NOMO-1 (cell line): ENCODE results near the gene PRG3.
"Not testable (repeated sequence)": the region's sequence is repeated elsewhere in the genome, so short reads cannot be mapped to it uniquely, and the experiment has no call there.

Source experiments
- DNase-seq, 2 experiments: peaks; one replicate each; lab custom pipeline; 2025; ENCODE audit not compliant: unreplicated experiment in 2 of 2; lab: John Stamatoyannopoulos, UW

Gene PRG3

DNA sequence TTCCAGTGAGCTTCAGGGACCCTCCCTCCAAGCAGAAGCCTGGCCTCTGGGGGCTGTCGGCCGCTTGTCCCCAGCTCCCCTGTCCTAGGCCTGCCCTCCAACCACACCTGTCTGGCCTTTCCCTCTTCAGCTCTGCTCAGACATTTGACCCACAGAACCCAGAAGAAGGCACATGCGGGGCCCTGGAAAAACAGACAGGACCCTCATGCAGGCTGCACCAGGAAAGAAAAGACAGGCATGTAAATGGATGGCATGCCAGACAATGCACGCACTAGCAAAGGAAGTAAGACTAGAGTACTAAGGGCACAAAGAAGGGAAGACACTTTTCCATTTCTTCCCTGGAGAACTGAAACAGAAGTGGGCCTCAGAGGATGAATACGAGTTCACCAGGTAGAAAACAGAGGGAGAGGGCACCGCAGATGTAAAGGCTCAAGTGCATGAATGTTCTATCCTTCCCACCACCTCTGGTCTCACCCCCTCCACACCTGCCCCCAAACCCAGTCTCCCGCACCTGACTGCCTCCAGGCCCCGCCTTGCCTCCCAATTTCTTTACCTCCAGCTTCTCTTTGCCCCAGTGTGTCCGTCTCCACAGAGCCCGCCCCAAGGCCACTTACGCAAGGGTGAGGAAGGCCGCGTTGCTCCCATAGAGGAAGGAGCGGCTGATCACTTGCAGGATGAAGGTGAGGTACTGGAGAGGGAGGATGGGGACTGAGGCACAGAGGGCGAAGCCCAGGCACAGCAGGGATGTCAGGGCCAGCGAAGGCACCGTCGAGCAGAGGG lies 28.6 kb upstream of the PRG3 start:
- DNase-seq, result no peak

DNA sequence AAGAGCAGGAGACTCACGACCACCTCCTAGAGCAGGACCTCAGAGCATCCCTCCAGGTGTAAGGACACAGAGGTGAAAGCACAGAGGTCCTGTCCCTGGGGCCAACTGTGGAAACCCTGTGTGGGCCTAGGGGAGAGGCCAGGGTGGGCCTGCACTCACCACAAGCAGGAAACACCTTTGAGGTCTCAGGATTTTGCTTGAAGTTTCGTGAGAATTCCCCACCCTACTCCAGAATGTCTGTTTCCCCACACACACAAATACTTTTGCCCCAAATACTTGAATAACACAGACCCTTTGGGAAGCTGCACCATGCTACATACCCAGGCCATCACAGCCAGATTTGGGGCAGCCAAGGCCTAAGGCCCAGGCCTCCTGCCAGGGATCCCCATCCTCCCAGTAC lies 27.8 kb upstream of the PRG3 start:
- DNase-seq, result no peak

DNA sequence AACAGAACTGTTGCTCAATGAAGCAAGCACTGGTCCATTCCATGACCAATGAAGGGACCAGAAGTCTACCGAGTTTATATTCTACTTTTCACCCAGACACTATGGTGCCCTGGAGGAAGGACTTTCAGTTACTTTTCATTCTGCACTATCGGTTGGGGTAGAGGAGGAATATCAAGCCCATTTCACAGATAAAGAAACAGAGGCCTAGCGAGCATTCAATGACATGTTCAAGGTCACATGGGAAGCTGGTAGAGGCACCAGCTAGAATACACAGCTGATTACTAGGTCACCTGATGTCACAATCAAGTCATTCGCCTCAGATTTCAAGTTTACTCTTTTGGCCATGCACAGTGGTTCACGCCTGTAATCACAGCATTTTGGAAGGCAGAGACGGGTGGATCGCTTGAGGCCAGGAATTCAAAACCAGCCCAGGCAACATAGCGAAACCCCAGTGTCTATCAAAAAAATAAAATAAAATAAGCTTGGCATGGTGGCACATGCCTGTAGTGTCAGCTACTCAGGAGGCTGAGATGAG lies 27.1 kb upstream of the PRG3 start:
- DNase-seq, result no peak

- no peak for DNase-seq
Observed at GRCh38 chr11:57407010-57407920, 26.3 kb upstream of the PRG3 start.

DNA sequence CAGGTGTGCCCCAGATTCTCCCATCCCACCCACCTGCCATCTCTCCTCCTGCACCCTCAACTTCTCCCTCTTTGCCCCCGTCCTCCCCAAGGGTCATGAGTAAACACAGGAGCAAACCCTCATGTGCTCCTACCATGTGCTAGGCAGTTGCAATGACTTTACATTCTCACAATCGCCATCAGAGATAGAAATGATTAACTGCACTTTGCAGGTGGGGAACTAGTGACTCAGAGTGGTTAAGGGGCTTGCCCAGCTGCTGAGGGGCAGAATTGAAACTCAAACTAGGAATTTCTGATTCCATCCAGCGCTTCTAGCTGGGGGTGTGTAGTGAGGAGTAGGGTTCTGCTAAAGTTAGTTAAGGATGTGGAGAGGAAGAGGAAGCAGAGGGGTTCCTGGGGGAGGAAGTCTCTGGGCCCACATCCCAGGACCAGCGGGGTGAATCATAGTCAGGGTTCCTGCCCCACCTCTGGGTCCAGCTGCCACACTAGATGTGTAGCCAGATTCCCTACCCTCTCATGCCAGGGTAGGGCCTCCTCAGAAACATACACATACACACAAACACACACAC lies 25.5 kb upstream of the PRG3 start:
- DNase-seq, result no peak

- no peak for DNase-seq
Observed at GRCh38 chr11:57405271-57405860, 24.4 kb upstream of the PRG3 start.

GRCh38 chr11:57403802-57404147 lies 22.8 kb upstream of the PRG3 start:
- DNase-seq, result no peak

GRCh38 chr11:57403003-57403801 lies 22.3 kb upstream of the PRG3 start:
- DNase-seq, result not testable (repeated sequence)

GRCh38 chr11:57402188-57403002 lies 21.4 kb upstream of the PRG3 start:
- DNase-seq, result no peak

DNA sequence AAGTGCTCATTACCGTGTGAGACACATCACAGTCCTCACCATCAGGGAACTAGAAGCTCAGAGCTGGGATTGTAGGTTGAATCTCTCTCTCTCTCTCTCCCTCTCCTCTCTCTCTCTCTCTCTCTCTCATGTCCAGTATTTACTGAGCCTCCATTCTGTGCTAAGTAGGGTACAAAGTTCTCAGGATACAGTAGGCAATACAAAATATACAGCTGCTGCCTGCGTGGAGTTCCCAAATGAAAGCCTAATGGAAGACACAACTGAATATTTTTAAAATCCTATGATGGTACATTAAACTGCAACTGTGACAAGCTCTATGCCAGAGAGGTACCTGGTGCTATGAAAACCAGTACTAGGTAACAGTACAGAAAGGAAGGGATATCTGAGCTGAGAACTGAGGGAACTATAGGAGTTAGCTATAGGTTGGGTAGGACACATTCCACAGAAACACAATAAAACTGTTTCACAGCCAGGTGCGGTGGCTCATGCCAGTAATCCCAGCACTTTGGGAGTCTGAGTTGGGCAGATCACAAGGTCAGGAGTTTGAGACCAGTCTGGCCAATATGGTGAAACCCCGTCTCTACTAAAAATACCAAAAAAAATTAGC lies 19.1 kb upstream of the PRG3 start:
- DNase-seq, result no peak

GRCh38 chr11:57399221-57399620 lies 18.3 kb upstream of the PRG3 start:
- no peak for DNase-seq

DNA sequence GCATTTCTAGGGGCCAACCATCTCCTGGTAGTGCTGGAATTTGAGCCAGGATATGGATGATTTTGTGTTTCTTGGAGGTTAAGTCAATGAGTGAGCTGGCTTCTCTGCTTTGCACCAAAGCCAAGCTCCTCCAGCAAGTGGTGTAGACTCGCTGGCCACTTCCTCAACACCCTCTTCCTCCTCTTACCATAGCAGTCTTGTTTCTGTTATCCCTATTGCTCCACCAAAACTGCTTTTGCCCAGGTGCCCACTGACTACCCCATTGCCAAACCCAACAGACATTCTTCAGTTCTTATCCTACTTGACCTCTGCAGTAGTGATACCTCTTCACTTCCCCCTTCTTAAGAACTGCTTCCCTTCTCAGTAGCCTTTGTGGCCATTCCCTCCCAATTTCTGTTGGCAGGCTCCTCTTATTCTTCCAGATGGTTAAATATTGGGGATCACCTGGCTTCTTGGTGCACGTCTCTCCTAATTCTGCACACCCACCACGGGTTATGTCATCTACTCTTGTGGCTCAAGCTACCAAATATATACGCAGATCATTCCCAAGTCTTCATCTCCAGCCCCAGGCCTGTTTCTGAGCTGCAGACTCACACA lies 16.5 kb upstream of the PRG3 start:
- peak; percentile 61 to 77 for DNase-seq

GRCh38 chr11:57396744-57397143 lies 15.8 kb upstream of the PRG3 start:
- no peak for DNase-seq

DNA sequence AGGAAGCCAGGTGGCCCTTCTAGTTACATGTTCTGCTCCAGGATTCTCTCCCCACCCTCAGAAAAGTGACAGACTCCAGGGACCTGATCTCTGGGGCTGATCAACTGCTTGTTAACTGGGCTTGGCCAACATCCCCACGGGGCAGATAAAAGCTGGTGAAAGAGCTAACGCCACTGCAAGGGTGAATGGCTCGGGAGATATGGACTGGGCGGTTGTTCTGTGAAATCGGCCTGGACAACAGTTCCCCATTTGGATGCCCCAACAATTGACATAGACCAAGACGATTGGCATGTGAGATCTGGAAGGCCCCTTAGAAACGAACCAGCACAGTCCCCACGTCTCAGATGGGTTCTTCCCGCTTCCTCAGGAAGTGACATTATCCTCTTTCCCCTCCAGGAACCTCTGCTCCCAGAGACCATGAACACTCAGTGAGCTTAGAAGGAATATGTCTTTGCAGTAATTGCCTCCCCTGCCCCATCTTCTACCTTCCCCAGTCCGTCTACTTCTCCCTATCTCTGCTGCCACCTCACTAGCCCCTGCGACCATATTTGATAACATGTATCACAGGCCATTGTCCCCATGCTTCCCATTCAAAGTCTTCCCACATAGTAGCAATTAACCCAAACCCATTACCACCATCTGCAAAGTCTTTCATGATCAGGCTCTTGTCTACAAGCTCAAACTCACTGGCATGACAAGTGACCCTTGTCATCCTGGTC lies 15.1 kb upstream of the PRG3 start:
- DNase-seq, result no peak

GRCh38 chr11:57394203-57394965 lies 13.4 kb upstream of the PRG3 start:
- no peak for DNase-seq

DNA sequence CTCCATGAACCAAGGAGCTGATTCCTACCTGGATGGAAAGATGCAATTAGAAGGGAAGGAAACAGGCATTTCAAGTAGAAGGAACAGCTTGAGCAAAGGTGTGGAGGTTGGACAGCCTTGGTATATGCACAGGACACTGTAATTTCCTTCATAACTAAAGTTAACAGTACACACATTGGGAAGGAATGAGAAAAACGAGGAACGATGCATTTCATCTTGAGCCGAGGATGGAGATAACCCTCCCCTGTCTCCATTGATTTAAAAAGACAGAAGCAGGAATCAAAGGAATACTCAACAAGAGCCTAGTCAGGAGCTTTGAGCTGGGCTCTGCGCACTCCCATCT lies 11.8 kb upstream of the PRG3 start:
- DNase-seq, result no peak

GRCh38 chr11:57392066-57392762 lies 11.3 kb upstream of the PRG3 start:
- no peak for DNase-seq
